ENCODE data around the gene CGREF1. TPM values are rescaled to one million over a fixed set of nuclear protein-coding genes. Genes with fewer than 3 reads are reported as not detected.

The CGREF1 gene
- total RNA-seq, 6 experiments from 2014 or later: 2.5 to 33.2 (median 7.7) TPM

DNA sequence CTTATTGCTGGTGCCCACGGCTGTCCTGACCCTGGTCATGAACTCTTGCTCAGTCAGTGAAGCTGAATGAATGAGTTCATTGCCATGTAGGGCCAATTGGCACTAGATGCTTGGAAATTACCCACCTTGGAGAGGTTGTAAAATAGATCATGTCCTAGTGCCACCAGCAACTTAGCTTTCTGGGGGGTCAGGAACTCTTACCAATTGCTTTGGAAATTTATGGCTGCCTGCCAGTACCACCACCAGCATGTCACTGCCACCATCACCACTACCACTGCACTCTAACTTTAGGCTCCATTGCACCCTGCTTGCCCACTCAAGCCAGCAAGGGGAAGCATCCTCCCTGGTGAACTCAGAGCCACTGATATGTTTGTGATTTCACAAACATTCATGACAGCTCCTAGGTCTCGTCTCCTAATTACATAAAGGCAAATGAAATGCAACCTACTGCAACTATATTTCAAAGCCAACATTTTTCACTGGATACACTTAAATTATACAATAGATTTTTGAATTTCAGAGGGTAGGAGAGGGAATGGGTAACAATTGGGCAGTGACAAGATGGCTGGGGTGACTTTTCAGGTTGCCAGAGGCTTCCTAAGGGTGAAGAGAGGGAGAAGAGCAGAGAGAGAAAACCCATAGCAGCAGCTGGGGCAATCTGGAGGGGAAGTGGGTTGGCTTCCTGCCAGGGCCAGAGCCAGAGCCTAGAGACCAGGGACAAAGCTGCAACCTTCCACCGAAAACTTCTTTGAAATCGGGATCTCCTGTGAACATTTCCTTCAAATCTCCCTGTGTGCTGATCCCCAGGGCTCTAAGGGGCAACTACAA is 44.0 kb downstream of the CGREF1 start:
- intact Hi-C loops (cut with DNase I): loop anchor here in 1 of 2 donors (10.0 kb wide), 1 partner anchor 110 kb away; no protein-coding TSS in a partner anchor
- WGBS (ENCODE audit: insufficient coverage, low coverage, low lambda C conversion rate, missing lambda C conversion rate): 60% methylated on average over 2 of the region's 4 CpGs
- ATAC-seq: no peak
- H3K27me3 ChIP-seq: no peaks in the 10 kb centered on the region
- no peak overlapping the region for H3K4me3 ChIP-seq
- H3K9me3 ChIP-seq: no peaks in the 10 kb centered on the region
- no peaks in the 10 kb centered on the region for H3K36me3 ChIP-seq
- H3K4me1 ChIP-seq: peaks cover 0 to 9% (median 4%) of the 10 kb centered on the region in 4 donors
- H3K27ac ChIP-seq: peak overlapping the region in 1 of 3 donors; percentile 29
- TF ChIP-seq POLR2A (IDR thresholded peaks at IDR 0.05): no peak
- TF ChIP-seq, protein P1, sequence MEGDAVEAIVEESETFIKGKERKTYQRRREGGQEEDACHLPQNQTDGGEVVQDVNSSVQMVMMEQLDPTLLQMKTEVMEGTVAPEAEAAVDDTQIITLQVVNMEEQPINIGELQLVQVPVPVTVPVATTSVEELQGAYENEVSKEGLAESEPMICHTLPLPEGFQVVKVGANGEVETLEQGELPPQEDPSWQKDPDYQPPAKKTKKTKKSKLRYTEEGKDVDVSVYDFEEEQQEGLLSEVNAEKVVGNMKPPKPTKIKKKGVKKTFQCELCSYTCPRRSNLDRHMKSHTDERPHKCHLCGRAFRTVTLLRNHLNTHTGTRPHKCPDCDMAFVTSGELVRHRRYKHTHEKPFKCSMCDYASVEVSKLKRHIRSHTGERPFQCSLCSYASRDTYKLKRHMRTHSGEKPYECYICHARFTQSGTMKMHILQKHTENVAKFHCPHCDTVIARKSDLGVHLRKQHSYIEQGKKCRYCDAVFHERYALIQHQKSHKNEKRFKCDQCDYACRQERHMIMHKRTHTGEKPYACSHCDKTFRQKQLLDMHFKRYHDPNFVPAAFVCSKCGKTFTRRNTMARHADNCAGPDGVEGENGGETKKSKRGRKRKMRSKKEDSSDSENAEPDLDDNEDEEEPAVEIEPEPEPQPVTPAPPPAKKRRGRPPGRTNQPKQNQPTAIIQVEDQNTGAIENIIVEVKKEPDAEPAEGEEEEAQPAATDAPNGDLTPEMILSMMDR (IDR thresholded peaks at IDR 0.05): no peak
- DNase-seq: peak in 1 of 3 donors; percentile 62

DNA sequence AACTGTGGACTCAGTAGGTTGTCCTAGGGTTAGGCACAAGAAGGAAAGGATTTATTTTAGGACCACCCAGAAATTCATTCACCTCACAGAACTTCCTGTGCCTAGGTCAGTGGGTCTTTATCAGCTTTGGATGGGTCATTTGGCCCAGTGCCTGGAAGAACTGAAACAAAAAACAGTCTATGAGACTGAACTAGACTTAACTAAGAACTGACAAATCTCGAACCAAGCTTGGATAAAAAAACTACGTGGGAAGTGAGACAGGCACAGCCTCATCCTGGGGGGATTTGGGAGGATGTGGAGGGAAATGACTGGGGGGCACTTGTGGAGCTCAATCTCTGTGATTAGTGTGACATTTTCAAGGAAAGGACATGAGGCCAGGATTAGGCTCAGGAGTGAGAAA is 45.1 kb downstream of the CGREF1 start:
- WGBS (ENCODE audit: insufficient coverage, low coverage, low lambda C conversion rate, missing lambda C conversion rate): 62% methylated on average over 2 of the region's 2 CpGs
- Histone ChIP-seq H3K4me3 (no peak overlapping the region), H3K27me3 (no peaks in the 10 kb centered on the region), H3K27ac (peak overlapping the region in 1 of 3 donors; percentile 29), H3K36me3 (no peaks in the 10 kb centered on the region), H3K9me3 (no peaks in the 10 kb centered on the region), H3K4me1 (peaks cover 0 to 10% (median 4%) of the 10 kb centered on the region in 4 donors)
- TF ChIP-seq, protein P1 (IDR thresholded peaks at IDR 0.05): no peak
- no peak for TF ChIP-seq POLR2A (IDR thresholded peaks at IDR 0.05)
- intact Hi-C loops (cut with DNase I): loop anchor here in 1 of 2 donors (10.0 kb wide), 1 partner anchor 109 kb away; no protein-coding TSS in a partner anchor
- DNase-seq (no peak), ATAC-seq (no peak)

GRCh38 chr2:27072920-27073319 is 46.0 kb downstream of the CGREF1 start:
- WGBS (ENCODE audit: insufficient coverage, low coverage, low lambda C conversion rate, missing lambda C conversion rate): 75% methylated on average over 5 of the region's 5 CpGs
- H3K27me3 ChIP-seq: no peaks in the 10 kb centered on the region
- H3K4me3 ChIP-seq: no peak overlapping the region
- peak overlapping the region in 1 of 3 donors; percentile 89 for H3K27ac ChIP-seq
- DNase-seq (no peak), ATAC-seq (no peak)
- H3K36me3 ChIP-seq: peaks cover 0 to 7% (median 0%) of the 10 kb centered on the region in 4 donors
- intact Hi-C loops (cut with DNase I): loop anchor here in 1 of 2 donors (10.0 kb wide), 1 partner anchor 108 kb away; no protein-coding TSS in a partner anchor
- TF ChIP-seq POLR2A (IDR thresholded peaks at IDR 0.05): no peak
- H3K4me1 ChIP-seq: peaks cover 0 to 10% (median 4%) of the 10 kb centered on the region in 4 donors
- H3K9me3 ChIP-seq: no peaks in the 10 kb centered on the region

- Histone ChIP-seq H3K4me1 (peaks cover 0 to 10% (median 4%) of the 10 kb centered on the region in 4 donors), H3K9me3 (no peaks in the 10 kb centered on the region), H3K36me3 (peaks cover 0 to 13% (median 0%) of the 10 kb centered on the region in 4 donors), H3K4me3 (peak overlapping the region; percentile 85 to 94 (median 91)), H3K27me3 (no peaks in the 10 kb centered on the region), H3K27ac (peak overlapping the region; percentile 40 to 89 (median 80))
- DNase-seq: peak in 2 of 3 donors; percentile 51 to 67
- peak in 2 of 4 donors; percentile 31 to 50 for ATAC-seq
- 10% methylated on average over 13 of the region's 34 CpGs for WGBS (ENCODE audit: insufficient coverage, low coverage, low lambda C conversion rate, missing lambda C conversion rate)
- TF ChIP-seq, protein P1 (IDR thresholded peaks at IDR 0.05): no peak
- no peak for TF ChIP-seq POLR2A (IDR thresholded peaks at IDR 0.05)
- intact Hi-C loops (cut with DNase I): loop anchor here in 1 of 2 donors (10.0 kb wide), 1 partner anchor 107 kb away; no protein-coding TSS in a partner anchor
Observed at GRCh38 chr2:27071990-27072830, 46.7 kb downstream of the CGREF1 start.
